BLaER1 treated with 17β-estradiol and CSF1 and Interleukin-3, amounts not matched to agents 10 nM and 100 nM (cell line): ENCODE data around the gene CDHR4.

Experiments
- H3K27ac ChIP-seq, 11 experiments: shearing (Covaris generic); formaldehyde crosslinking; 2 replicates each; pipeline ENCODE4 v1.8.1; 2022
- H3K27me3 ChIP-seq, 11 experiments: shearing (Covaris generic); formaldehyde crosslinking; 2 replicates each; pipeline ENCODE4 v1.8.1; 2022
- H3K36me3 ChIP-seq, 11 experiments: shearing (Covaris generic); formaldehyde crosslinking; 2 replicates each; pipeline ENCODE4 v1.8.1; 2022
- H3K4me1 ChIP-seq, 10 experiments: shearing (Covaris generic); formaldehyde crosslinking; 2 replicates each; pipeline ENCODE4 v1.8.1; 2022
- H3K4me2 ChIP-seq, 11 experiments: shearing (Covaris generic); formaldehyde crosslinking; 2 replicates each; pipeline ENCODE4 v1.8.1; 2022
- H3K4me3 ChIP-seq, 10 experiments: shearing (Covaris generic); formaldehyde crosslinking; 2 replicates each; pipeline ENCODE4 v1.8.1; 2022
- H3K9ac ChIP-seq, 11 experiments: shearing (Covaris generic); formaldehyde crosslinking; 2 replicates each; pipeline ENCODE4 v1.8.1; 2022
- H3K9me3 ChIP-seq, 11 experiments: shearing (Covaris generic); formaldehyde crosslinking; replicated peaks in 1 of 11; 2 replicates each; pipeline ENCODE4 v1.8.1; 2022
- H4K20me1 ChIP-seq, 11 experiments: shearing (Covaris generic); formaldehyde crosslinking; 2 replicates each; pipeline ENCODE4 v1.8.1; 2022
- Cebpa-rat ChIP-seq, 11 experiments: shearing (Covaris generic); IDR thresholded peaks; 2 replicates each; pipeline ENCODE4 v1.8.1; 2022

Gene CDHR4

DNA sequence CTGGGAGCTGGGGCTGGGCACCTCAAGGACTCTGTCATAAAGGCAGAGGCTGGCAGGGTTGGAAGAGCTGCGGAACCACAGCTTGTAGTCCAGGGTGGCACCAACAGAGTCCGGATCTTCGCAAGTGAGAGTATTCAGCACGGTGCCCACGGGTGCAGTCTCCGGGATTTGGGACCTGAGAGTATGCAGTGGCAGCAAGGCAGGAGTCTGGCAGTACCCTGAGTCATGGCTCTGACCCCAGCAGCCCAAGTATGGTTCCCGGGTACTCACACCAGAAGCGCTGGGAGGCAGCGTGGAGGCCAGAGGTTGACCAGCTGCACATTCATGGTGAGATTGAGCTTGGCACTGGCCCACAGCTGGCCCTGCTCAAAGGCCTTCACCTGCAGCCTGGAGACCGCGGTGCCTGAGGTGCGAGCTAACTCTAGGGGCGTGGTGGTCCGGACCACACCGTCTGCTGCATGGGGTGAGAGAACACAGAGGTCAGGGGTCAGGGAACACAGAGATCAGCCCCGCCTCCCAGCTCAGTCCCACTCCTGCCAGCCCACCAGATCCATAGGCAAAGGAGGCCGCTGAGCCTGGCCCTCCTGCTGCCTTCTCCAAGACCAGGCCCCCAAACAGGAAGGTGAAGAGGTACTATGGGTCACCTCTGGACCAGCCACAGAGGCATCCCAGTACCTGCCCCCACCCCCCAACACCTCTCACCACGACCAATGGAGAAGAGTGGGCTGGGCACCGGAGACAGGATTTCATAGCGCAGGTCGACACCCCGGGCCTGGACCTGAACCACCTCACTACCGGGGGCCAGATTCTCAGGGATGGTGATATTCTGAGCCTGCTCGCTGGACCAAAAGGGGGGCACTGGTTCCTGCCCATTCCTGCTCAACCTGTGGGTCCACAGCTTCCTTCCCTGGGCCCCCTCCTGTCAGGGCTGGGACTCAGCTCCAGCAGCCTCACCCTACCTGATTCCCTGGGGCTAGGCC, 4.5 kb downstream of the CDHR4 start:
- Histone ChIP-seq H3K9ac (no peak overlapping the region), H3K27me3 (no peaks in the 10 kb centered on the region), H3K4me3 (no peak overlapping the region), H3K4me1 (peaks cover 6 to 38% (median 29%) of the 10 kb centered on the region in 10 experiments; a peak in 18 of 20 replicates), H4K20me1 (no peaks in the 10 kb centered on the region), H3K4me2 (no peak overlapping the region), H3K27ac (no peak overlapping the region), H3K36me3 (no peaks in the 10 kb centered on the region), H3K9me3 (no peaks in the 10 kb centered on the region)
- no peak for TF ChIP-seq Cebpa-rat (IDR thresholded peaks at IDR 0.05)

DNA sequence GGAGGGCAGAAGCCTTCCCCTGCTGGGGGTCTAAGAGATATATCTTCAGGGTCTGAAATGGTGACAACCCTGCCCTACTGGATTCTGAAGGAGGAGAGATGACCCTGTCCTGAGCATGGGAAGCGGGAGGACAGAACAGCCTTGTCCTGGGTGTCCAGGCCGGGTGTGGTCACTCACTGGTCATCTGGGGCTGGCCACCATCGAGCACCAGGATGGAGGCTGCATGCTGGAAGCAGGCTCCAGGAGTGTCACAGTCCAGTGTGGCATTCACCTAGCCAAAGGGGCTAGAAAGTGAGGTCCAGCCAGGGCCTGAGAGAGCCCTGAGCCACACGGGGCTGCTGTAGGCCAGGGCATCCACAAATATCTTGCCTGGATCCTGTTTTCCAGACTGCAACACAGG, 5.2 kb downstream of the CDHR4 start:
- Histone ChIP-seq H4K20me1 (no peaks in the 10 kb centered on the region), H3K4me3 (no peak overlapping the region), H3K36me3 (no peaks in the 10 kb centered on the region), H3K9ac (no peak overlapping the region), H3K27me3 (no peaks in the 10 kb centered on the region), H3K4me1 (peaks cover 5 to 44% (median 35%) of the 10 kb centered on the region in 10 experiments; a peak in 18 of 20 replicates), H3K27ac (no peak overlapping the region), H3K9me3 (no peaks in the 10 kb centered on the region), H3K4me2 (no peak overlapping the region)
- no peak for TF ChIP-seq Cebpa-rat (IDR thresholded peaks at IDR 0.05)

DNA sequence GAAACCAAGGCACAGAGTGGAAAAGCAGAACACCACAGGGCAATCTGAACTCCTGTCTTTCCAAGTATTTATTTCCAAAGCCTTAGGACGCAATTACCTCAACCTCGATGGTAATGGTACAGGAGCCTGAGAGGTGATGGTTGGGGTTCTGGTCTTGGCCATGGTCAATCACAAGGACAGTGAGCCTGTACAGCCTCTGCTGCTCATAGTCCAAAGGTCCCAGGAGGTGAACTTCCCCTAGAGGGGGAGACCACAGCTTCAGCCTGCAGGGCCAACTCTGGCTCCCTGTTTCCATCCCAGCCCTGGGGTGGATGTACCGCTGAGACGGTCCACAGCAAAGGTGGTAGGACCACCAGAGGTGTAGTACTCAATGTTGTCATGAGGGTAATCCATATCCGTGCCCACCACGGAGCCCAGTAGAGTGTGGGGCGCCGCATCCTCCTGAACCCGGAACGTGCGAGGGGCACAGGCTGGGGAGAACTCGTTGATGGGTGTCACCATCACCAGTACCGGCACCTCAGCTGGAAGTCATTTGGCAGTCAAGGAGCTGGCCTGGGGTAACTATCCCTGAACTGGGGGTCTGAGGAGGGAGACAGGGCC, 6.1 kb downstream of the CDHR4 start:
- Histone ChIP-seq H3K27ac (no peak overlapping the region), H3K9ac (no peak overlapping the region), H3K4me3 (no peak overlapping the region), H3K9me3 (no peaks in the 10 kb centered on the region), H3K4me1 (peaks cover 0 to 37% (median 29%) of the 10 kb centered on the region in 10 experiments; a peak in 16 of 20 replicates), H3K4me2 (no peak overlapping the region), H3K36me3 (no peaks in the 10 kb centered on the region), H4K20me1 (no peaks in the 10 kb centered on the region), H3K27me3 (no peaks in the 10 kb centered on the region)
- TF ChIP-seq Cebpa-rat (IDR thresholded peaks at IDR 0.05), result no peak

DNA sequence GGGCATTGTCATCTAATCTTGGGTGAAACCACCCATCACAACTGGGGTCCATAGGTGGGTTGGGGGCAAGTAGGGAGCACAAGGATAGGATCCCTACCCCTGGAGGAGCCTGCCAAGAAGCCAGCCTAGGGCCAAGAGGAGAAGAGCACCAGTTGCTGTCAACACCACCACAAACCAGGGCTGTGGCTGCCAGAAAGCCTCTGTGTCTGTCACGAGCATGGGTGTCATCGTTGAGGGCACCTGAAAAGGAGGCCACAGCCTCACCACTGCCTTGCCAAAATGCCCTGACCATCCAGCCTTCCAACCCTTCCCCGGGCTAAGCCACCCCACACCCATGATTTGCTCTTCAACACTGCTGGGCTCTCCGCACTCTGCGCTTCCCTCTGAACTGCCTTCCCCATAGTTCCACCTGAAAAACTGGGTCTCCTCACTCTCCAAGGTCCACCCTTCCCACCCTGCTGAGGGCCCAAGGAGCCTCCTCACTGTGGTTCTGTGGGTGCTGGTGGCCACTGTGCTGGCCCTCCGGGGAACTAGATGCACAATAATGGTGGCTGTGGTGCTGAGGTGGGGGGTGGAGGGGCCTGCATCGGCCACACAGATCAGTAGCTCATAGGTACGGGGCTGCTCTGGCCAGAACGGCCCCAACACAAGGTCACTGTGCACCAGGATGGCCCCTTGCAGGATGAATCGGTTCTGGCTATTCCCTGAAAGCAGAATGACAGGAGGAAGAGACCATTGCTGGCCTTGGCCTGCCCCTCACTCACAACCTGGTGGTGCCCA, 7.1 kb downstream of the CDHR4 start:
- Histone ChIP-seq H3K4me3 (no peak overlapping the region), H3K4me2 (no peak overlapping the region), H3K27me3 (no peaks in the 10 kb centered on the region), H3K9me3 (no peaks in the 10 kb centered on the region), H3K9ac (no peak overlapping the region), H3K4me1 (peaks cover under 1 to 34% (median 28%) of the 10 kb centered on the region in 10 experiments), H3K27ac (no peak overlapping the region), H3K36me3 (no peaks in the 10 kb centered on the region), H4K20me1 (no peaks in the 10 kb centered on the region)
- TF ChIP-seq Cebpa-rat (IDR thresholded peaks at IDR 0.05), result no peak

DNA sequence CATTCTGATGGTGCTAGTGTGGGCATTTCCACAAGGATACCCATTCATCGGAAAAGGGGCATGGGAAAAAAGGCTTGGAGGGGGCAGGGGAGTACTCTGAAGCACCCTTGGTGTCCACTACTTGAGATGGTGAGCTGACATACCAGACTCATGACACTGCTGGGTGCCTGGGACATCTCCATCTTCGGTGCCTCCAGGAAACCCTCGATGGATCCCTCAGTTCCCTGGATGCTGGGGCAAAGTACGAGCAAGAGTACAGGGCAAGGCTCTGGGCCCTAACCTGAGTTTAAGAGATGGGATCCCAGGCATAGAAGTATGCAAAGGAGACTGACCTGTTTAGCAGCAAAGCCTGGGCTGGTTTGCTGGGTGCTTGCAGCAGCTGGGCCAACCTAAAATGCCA, 8.1 kb downstream of the CDHR4 start:
- Histone ChIP-seq H3K9ac (no peak overlapping the region), H4K20me1 (no peaks in the 10 kb centered on the region), H3K4me2 (peak overlapping the region in 1 of 11 experiments; percentile 25; a peak in 1 of 22 replicates), H3K27me3 (no peaks in the 10 kb centered on the region), H3K27ac (no peak overlapping the region), H3K9me3 (no peaks in the 10 kb centered on the region), H3K4me3 (no peak overlapping the region), H3K36me3 (no peaks in the 10 kb centered on the region), H3K4me1 (peaks cover 10 to 33% (median 30%) of the 10 kb centered on the region in 10 experiments)
- TF ChIP-seq Cebpa-rat (IDR thresholded peaks at IDR 0.05), result no peak

DNA sequence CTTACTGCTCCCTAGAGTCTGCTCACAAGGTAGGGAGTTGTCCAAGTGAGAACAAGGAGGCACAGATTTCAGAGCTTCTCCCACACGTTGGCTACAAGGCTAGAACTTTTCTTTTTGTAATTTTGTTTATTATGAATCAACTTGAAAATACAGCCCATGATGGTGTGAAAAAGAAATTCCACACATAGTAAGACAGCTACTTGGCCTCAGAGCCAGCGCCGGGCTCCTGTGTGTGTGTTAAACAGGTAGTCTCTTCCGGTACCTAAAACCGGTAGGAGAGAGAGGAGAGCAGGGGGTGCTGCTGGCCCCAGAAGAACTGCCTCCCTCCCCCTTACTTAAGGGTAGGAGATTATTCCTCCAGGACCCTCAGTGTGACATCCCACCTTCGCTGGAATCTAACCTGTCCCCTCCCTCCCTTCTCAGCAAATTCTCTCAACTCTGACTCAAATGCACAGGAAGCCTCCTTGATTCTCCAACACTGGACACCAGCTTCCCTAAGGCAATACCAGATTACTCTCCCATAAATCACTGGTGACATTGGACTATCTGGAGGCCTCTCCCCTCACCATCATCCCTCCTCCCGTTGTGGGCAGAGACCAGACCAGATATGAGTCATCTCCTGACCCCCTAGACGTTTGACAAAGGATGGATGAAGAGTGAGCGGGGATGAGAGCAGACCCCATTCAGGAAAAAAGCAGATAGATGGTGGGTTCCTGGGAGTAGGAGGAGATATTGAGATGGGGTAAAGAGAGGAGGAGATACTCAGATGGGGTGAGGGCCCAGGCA, 8.9 kb downstream of the CDHR4 start:
- Histone ChIP-seq H3K4me3 (no peak overlapping the region), H3K27me3 (no peaks in the 10 kb centered on the region), H3K27ac (no peak overlapping the region), H4K20me1 (no peaks in the 10 kb centered on the region; a peak in 2 of 22 replicates), H3K4me2 (peak overlapping the region in 7 of 11 experiments; percentile 12 to 59 (median 26); a peak in 8 of 22 replicates), H3K9ac (no peak overlapping the region), H3K36me3 (no peaks in the 10 kb centered on the region), H3K4me1 (peaks cover 10 to 33% (median 29%) of the 10 kb centered on the region in 10 experiments), H3K9me3 (no peaks in the 10 kb centered on the region)
- TF ChIP-seq Cebpa-rat (IDR thresholded peaks at IDR 0.05), result no peak

DNA sequence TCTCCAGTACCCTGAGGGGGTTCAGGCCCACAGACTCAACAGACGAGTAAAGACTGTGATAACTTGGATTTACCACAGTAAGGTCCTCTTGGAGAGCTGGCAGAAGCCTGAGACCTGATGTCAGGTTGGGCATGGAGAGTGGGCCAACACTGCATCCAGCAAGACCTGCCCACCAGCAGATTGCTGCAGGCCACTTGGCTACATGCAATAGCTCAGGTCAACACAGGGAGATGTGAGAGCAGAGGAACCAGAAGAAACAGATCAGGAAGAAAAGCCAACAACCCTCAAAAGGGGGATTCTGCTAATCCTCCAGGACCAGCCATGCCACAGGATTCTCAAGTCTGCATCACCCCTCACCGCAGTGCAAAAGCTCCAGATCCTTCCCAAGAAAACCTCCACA, 11.6 kb downstream of the CDHR4 start:
- Histone ChIP-seq H3K4me1 (peaks cover 32 to 52% (median 45%) of the 10 kb centered on the region in 10 experiments), H3K4me3 (no peak overlapping the region), H3K27ac (no peak overlapping the region), H3K27me3 (no peaks in the 10 kb centered on the region), H3K9ac (no peak overlapping the region), H4K20me1 (peaks cover 1 to 25% (median 7%) of the 10 kb centered on the region in 11 experiments; a peak in 14 of 22 replicates), H3K4me2 (no peak overlapping the region), H3K9me3 (no peaks in the 10 kb centered on the region), H3K36me3 (peaks cover 15 to 22% (median 20%) of the 10 kb centered on the region in 11 experiments)
- TF ChIP-seq Cebpa-rat (IDR thresholded peaks at IDR 0.05), result no peak

DNA sequence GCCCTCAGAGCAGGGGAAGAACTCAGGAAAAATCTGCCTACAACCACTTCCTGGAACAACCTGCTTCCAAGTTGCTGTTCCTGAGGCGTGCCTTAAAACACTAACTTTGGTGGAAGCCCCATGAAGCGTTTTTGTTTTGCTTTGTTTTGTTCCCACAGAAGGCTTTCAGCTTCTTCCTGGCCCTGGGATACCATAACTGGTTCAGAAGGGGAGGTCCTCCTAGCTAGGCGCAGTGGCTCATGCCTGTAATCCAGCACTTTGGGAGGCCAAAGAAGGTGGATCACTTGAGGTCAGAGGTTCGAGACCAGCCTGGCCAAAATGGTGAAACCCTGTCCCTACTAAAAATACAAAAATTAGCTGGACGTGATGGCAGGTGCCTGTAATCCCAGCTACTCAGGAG, 12.1 kb downstream of the CDHR4 start:
- no peak for TF ChIP-seq Cebpa-rat (IDR thresholded peaks at IDR 0.05)
- Histone ChIP-seq H3K9me3 (no peaks in the 10 kb centered on the region), H3K4me2 (peak overlapping the region; percentile 84 to 98 (median 91)), H3K4me1 (peaks cover 37 to 57% (median 46%) of the 10 kb centered on the region in 10 experiments), H3K9ac (peak overlapping the region in 2 of 11 experiments; percentile 87 to 90; a peak in 2 of 22 replicates), H3K27me3 (no peaks in the 10 kb centered on the region), H3K27ac (peak overlapping the region in 8 of 11 experiments; percentile 84 to 92 (median 88); a peak in 12 of 22 replicates), H3K36me3 (peaks cover 20 to 28% (median 24%) of the 10 kb centered on the region in 11 experiments), H3K4me3 (no peak overlapping the region), H4K20me1 (peaks cover 4 to 30% (median 12%) of the 10 kb centered on the region in 11 experiments; a peak in 15 of 22 replicates)
